Prostate gland (tissue), 2 donors: ENCODE results near the gene SVOPL.

Source experiments
- POLR2A ChIP-seq: fragments of 450-650 bp; IDR thresholded peaks from one replicate; pipeline ENCODE4 v1.6.1; 2016; ENCODE audit warnings: antibody characterized with exemption, mild to moderate bottlenecking
- POLR2AphosphoS5 ChIP-seq: sonication (generic); formaldehyde crosslinking; IDR thresholded peaks from one replicate; pipeline ENCODE4 v1.6.1; 2017; ENCODE audit warnings: antibody characterized with exemption
- TF ChIP-seq, protein P1 (sequence below), 4 experiments: fragments of 200-600 bp in 2 of 4; fragments of 450-650 bp in 2 of 4; sonication (generic) in 2 of 4; IDR thresholded peaks; 1 replicate in 3 of 4; 2 replicates in 1 of 4; pipeline ENCODE4 v1.5.1; 2016 to 2019; ENCODE audit warnings: antibody characterized with exemption in 4 of 4, mild to moderate bottlenecking in 2 of 4, moderate library complexity in 2 of 4

DNA sequence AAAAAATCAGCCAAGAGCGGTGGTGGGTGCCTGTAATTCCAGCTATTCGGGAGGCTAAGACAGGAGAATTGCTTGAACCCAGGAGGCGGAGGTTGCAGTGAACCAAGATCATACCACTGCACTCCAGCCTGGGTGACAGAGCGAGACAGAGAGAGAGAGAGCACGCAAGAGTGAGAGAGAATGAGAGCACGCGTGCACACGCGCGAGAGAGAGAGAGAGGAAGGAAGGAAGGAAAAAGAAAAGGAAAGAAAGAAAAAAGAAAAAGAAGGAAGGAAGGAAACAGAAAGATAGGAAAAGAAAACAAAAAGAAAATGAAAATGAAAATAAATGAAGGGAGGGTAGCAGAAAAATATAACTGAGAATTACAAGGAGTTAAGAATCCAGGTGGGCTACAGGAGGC is 82.7 kb downstream of the SVOPL start:
- TF ChIP-seq, protein P1, sequence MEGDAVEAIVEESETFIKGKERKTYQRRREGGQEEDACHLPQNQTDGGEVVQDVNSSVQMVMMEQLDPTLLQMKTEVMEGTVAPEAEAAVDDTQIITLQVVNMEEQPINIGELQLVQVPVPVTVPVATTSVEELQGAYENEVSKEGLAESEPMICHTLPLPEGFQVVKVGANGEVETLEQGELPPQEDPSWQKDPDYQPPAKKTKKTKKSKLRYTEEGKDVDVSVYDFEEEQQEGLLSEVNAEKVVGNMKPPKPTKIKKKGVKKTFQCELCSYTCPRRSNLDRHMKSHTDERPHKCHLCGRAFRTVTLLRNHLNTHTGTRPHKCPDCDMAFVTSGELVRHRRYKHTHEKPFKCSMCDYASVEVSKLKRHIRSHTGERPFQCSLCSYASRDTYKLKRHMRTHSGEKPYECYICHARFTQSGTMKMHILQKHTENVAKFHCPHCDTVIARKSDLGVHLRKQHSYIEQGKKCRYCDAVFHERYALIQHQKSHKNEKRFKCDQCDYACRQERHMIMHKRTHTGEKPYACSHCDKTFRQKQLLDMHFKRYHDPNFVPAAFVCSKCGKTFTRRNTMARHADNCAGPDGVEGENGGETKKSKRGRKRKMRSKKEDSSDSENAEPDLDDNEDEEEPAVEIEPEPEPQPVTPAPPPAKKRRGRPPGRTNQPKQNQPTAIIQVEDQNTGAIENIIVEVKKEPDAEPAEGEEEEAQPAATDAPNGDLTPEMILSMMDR (IDR thresholded peaks at IDR 0.05) = no peak
- TF ChIP-seq POLR2AphosphoS5 (no peak), POLR2A (no peak)
